Esophagus muscularis mucosa (tissue), 3 donors: ENCODE data around the gene MYO7B.

Source experiments
- CTCF ChIP-seq, 3 experiments: fragments of 200-600 bp in 2 of 3; fragments of 450-650 bp in 1 of 3; sonication (generic) in 2 of 3; IDR thresholded peaks; one replicate each; pipeline ENCODE4 v1.5.1; 2017 to 2019; ENCODE audit warnings: antibody characterized with exemption in 3 of 3, mild to moderate bottlenecking in 2 of 3, moderate library complexity in 1 of 3
- POLR2A ChIP-seq: fragments of 450-650 bp; IDR thresholded peaks from one replicate; pipeline ENCODE4 v1.6.1; 2017; ENCODE audit warnings: antibody characterized with exemption, moderate library complexity, mild to moderate bottlenecking, low read depth

- TF ChIP-seq CTCF (IDR thresholded peaks at IDR 0.05) (no peak), POLR2A (no peak)
Observed at GRCh38 chr2:127515383-127515915, 20.0 kb upstream of the MYO7B start.
